GM21367 (cell line): ENCODE measurements around the gene ISOC2.
"Not testable (repeated sequence)": the region's sequence is repeated elsewhere in the genome, so short reads cannot be mapped to it uniquely, and the experiment has no call there.

Experiments used
- ATAC-seq: cut with Tn5 transposase; IDR thresholded peaks from one replicate; pipeline ENCODE4 v1.9.1; 2021; ENCODE audit not compliant: unreplicated experiment

Gene ISOC2

GRCh38 chr19:55418185-55418584 lies 43.3 kb downstream of the ISOC2 start:
- no peak for ATAC-seq

GRCh38 chr19:55410168-55410567 lies 51.3 kb downstream of the ISOC2 start:
- no peak for ATAC-seq

GRCh38 chr19:55409179-55409578 lies 52.3 kb downstream of the ISOC2 start:
- ATAC-seq, result not testable (repeated sequence)

- no peak for ATAC-seq
Observed at GRCh38 chr19:55408533-55408872, 52.9 kb downstream of the ISOC2 start.

- ATAC-seq, result peak; percentile 69
Observed at GRCh38 chr19:55407800-55408532, 53.5 kb downstream of the ISOC2 start.

- ATAC-seq, result peak; percentile 58
Observed at GRCh38 chr19:55407550-55407799, 54.0 kb downstream of the ISOC2 start, which contains the start of gene UBE2S. UBE2S (minus strand) TSS chr19:55407788; CDS start chr19:55407589, 199 bp downstream.

- ATAC-seq, result peak; percentile 17
Observed at GRCh38 chr19:55406826-55407549, 54.5 kb downstream of the ISOC2 start.

- ATAC-seq, result no peak
Observed at GRCh38 chr19:55406091-55406825, 55.2 kb downstream of the ISOC2 start.

GRCh38 chr19:55405638-55406037 lies 55.8 kb downstream of the ISOC2 start:
- ATAC-seq, result no peak
